ENCODE data around the gene PAPOLB.

PAPOLB gene

GRCh38 chr7:4820967-4821471, 40.8 kb downstream of the PAPOLB start:
- no peaks in the 10 kb centered on the region for H3K27me3 ChIP-seq (ENCODE audit: control insufficient read depth, insufficient read depth, low read length)
- H3K4me3 ChIP-seq (ENCODE audit: low read length) = no peak overlapping the region
- no peaks in the 10 kb centered on the region for H3K4me1 ChIP-seq (ENCODE audit: control insufficient read depth, insufficient read depth, low read length)
- no peaks in the 10 kb centered on the region for H3K36me3 ChIP-seq (ENCODE audit: control insufficient read depth, insufficient read depth, low read length)
- H3K27ac ChIP-seq (ENCODE audit: low read depth, low read length) = no peak overlapping the region
- H3K9ac ChIP-seq (ENCODE audit: low read length) = no peak overlapping the region

GRCh38 chr7:4820405-4820966, 41.3 kb downstream of the PAPOLB start:
- Histone ChIP-seq H3K9ac (ENCODE audit: low read length) (no peak overlapping the region), H3K4me1 (ENCODE audit: control insufficient read depth, insufficient read depth, low read length) (no peaks in the 10 kb centered on the region), H3K27ac (ENCODE audit: low read depth, low read length) (no peak overlapping the region), H3K36me3 (ENCODE audit: control insufficient read depth, insufficient read depth, low read length) (no peaks in the 10 kb centered on the region), H3K4me3 (ENCODE audit: low read length) (no peak overlapping the region), H3K27me3 (ENCODE audit: control insufficient read depth, insufficient read depth, low read length) (no peaks in the 10 kb centered on the region)

GRCh38 chr7:4819560-4820404, 42.0 kb downstream of the PAPOLB start:
- H3K4me3 ChIP-seq (ENCODE audit: low read length) = no peak overlapping the region

GRCh38 chr7:4818000-4818794, 43.6 kb downstream of the PAPOLB start:
- Histone ChIP-seq H3K4me1 (ENCODE audit: control insufficient read depth, insufficient read depth, low read length) (no peaks in the 10 kb centered on the region), H3K36me3 (ENCODE audit: control insufficient read depth, insufficient read depth, low read length) (no peaks in the 10 kb centered on the region), H3K27ac (ENCODE audit: low read depth, low read length) (no peak overlapping the region), H3K9ac (ENCODE audit: low read length) (no peak overlapping the region), H3K27me3 (ENCODE audit: control insufficient read depth, insufficient read depth, low read length) (no peaks in the 10 kb centered on the region), H3K4me3 (ENCODE audit: low read length) (no peak overlapping the region)

More at GRCh38 chr7:4819560-4820404, 42.0 kb downstream of the PAPOLB start:
- Histone ChIP-seq H3K4me1 (ENCODE audit: control insufficient read depth, insufficient read depth, low read length) (no peaks in the 10 kb centered on the region), H3K9ac (ENCODE audit: low read length) (no peak overlapping the region), H3K36me3 (ENCODE audit: control insufficient read depth, insufficient read depth, low read length) (no peaks in the 10 kb centered on the region), H3K27me3 (ENCODE audit: control insufficient read depth, insufficient read depth, low read length) (no peaks in the 10 kb centered on the region), H3K27ac (ENCODE audit: low read depth, low read length) (no peak overlapping the region)

- Histone ChIP-seq H3K9ac (ENCODE audit: low read length) (no peak overlapping the region), H3K27me3 (ENCODE audit: control insufficient read depth, insufficient read depth, low read length) (peaks cover 2% of the 10 kb centered on the region), H3K36me3 (ENCODE audit: control insufficient read depth, insufficient read depth, low read length) (no peaks in the 10 kb centered on the region), H3K4me1 (ENCODE audit: control insufficient read depth, insufficient read depth, low read length) (no peaks in the 10 kb centered on the region), H3K4me3 (ENCODE audit: low read length) (no peak overlapping the region), H3K27ac (ENCODE audit: low read depth, low read length) (no peak overlapping the region)
Observed at GRCh38 chr7:4817178-4817901, 44.5 kb downstream of the PAPOLB start.

- Histone ChIP-seq H3K9ac (ENCODE audit: low read length) (no peak overlapping the region), H3K27ac (ENCODE audit: low read depth, low read length) (no peak overlapping the region), H3K27me3 (ENCODE audit: control insufficient read depth, insufficient read depth, low read length) (peaks cover 2% of the 10 kb centered on the region), H3K36me3 (ENCODE audit: control insufficient read depth, insufficient read depth, low read length) (no peaks in the 10 kb centered on the region), H3K4me1 (ENCODE audit: control insufficient read depth, insufficient read depth, low read length) (no peaks in the 10 kb centered on the region), H3K4me3 (ENCODE audit: low read length) (no peak overlapping the region)
Observed at GRCh38 chr7:4816419-4817080, 45.3 kb downstream of the PAPOLB start.

- H3K4me1 ChIP-seq (ENCODE audit: control insufficient read depth, insufficient read depth, low read length) = no peaks in the 10 kb centered on the region
- H3K27ac ChIP-seq (ENCODE audit: low read depth, low read length) = no peak overlapping the region
- H3K4me3 ChIP-seq (ENCODE audit: low read length) = no peak overlapping the region
- no peaks in the 10 kb centered on the region for H3K36me3 ChIP-seq (ENCODE audit: control insufficient read depth, insufficient read depth, low read length)
- H3K27me3 ChIP-seq (ENCODE audit: control insufficient read depth, insufficient read depth, low read length) = peaks cover 2% of the 10 kb centered on the region
- H3K9ac ChIP-seq (ENCODE audit: low read length) = no peak overlapping the region
Observed at GRCh38 chr7:4815609-4816418, 46.0 kb downstream of the PAPOLB start.

GRCh38 chr7:4815121-4815520, 46.7 kb downstream of the PAPOLB start:
- Histone ChIP-seq H3K36me3 (ENCODE audit: control insufficient read depth, insufficient read depth, low read length) (no peaks in the 10 kb centered on the region), H3K4me1 (ENCODE audit: control insufficient read depth, insufficient read depth, low read length) (no peaks in the 10 kb centered on the region), H3K9ac (ENCODE audit: low read length) (no peak overlapping the region), H3K4me3 (ENCODE audit: low read length) (no peak overlapping the region), H3K27me3 (ENCODE audit: control insufficient read depth, insufficient read depth, low read length) (peaks cover 2% of the 10 kb centered on the region), H3K27ac (ENCODE audit: low read depth, low read length) (no peak overlapping the region)

- peaks cover 2% of the 10 kb centered on the region for H3K27me3 ChIP-seq (ENCODE audit: control insufficient read depth, insufficient read depth, low read length)
- no peak overlapping the region for H3K27ac ChIP-seq (ENCODE audit: low read depth, low read length)
- H3K9ac ChIP-seq (ENCODE audit: low read length) = no peak overlapping the region
- no peak overlapping the region for H3K4me3 ChIP-seq (ENCODE audit: low read length)
- no peaks in the 10 kb centered on the region for H3K4me1 ChIP-seq (ENCODE audit: control insufficient read depth, insufficient read depth, low read length)
- no peaks in the 10 kb centered on the region for H3K36me3 ChIP-seq (ENCODE audit: control insufficient read depth, insufficient read depth, low read length)
Observed at GRCh38 chr7:4814433-4814832, 47.4 kb downstream of the PAPOLB start.

- Histone ChIP-seq H3K27ac (ENCODE audit: low read depth, low read length) (no peak overlapping the region), H3K27me3 (ENCODE audit: control insufficient read depth, insufficient read depth, low read length) (peaks cover 2% of the 10 kb centered on the region), H3K9ac (ENCODE audit: low read length) (no peak overlapping the region), H3K36me3 (ENCODE audit: control insufficient read depth, insufficient read depth, low read length) (no peaks in the 10 kb centered on the region), H3K4me1 (ENCODE audit: control insufficient read depth, insufficient read depth, low read length) (no peaks in the 10 kb centered on the region), H3K4me3 (ENCODE audit: low read length) (no peak overlapping the region)
Observed at GRCh38 chr7:4809666-4810065, 52.2 kb downstream of the PAPOLB start.

GRCh38 chr7:4809091-4809591, 52.7 kb downstream of the PAPOLB start:
- H3K9ac ChIP-seq (ENCODE audit: low read length) = no peak overlapping the region
- no peak overlapping the region for H3K4me3 ChIP-seq (ENCODE audit: low read length)
- H3K4me1 ChIP-seq (ENCODE audit: control insufficient read depth, insufficient read depth, low read length) = no peaks in the 10 kb centered on the region
- no peaks in the 10 kb centered on the region for H3K36me3 ChIP-seq (ENCODE audit: control insufficient read depth, insufficient read depth, low read length)
- peaks cover 2% of the 10 kb centered on the region for H3K27me3 ChIP-seq (ENCODE audit: control insufficient read depth, insufficient read depth, low read length)
- H3K27ac ChIP-seq (ENCODE audit: low read depth, low read length) = no peak overlapping the region
